HEK293 (cell line): ENCODE measurements around the gene NUP85.

Experiments used
- CTCF ChIA-PET: fragments of 350-600 bp; formaldehyde crosslinking; extraction: SDS; loops from one replicate; lab custom pipeline; 2021; ENCODE audit warnings: antibody characterized with exemption; lab: Yijun Ruan, JAX
- POLR2A ChIA-PET: fragments of 300-600 bp; formaldehyde crosslinking; extraction: SDS; loops from one replicate; lab custom pipeline; 2020; ENCODE audit warnings: antibody characterized with exemption, inconsistent platforms; lab: Yijun Ruan, JAX
- H3K27ac ChIP-seq: fragments of 200-500 bp; sonication (Bioruptor generic); 2 replicates; pipeline ENCODE4 v1.5.1; 2014; ENCODE audit warnings: low read depth, low read length, control low read depth, inconsistent platforms; ENCODE audit errors: extremely low read depth
- H3K36me3 ChIP-seq, 2 experiments: fragments of 200-500 bp in 1 of 2; sonication (Bioruptor generic) in 1 of 2; 1 replicate in 1 of 2; 2 replicates in 1 of 2; pipeline ENCODE4 v1.5.1; 2014 to 2017; ENCODE audit warnings: inconsistent platforms in 2 of 2, low read length in 2 of 2; ENCODE audit not compliant: control insufficient read depth in 2 of 2, insufficient read depth in 1 of 2
- H3K4me1 ChIP-seq: fragments of 200-500 bp; sonication (Bioruptor generic); 2 replicates; pipeline ENCODE4 v1.5.1; 2014; ENCODE audit warnings: mild to moderate bottlenecking, low read length, inconsistent platforms; ENCODE audit not compliant: control insufficient read depth, insufficient read depth
- H3K4me3 ChIP-seq: 2 replicates; pipeline ENCODE4 v1.5.1; 2011; ENCODE audit warnings: low read depth, mild to moderate bottlenecking, control low read depth, low read length, moderate library complexity
- H3K9me3 ChIP-seq: fragments of 200-500 bp; sonication (Bioruptor generic); 2 replicates; pipeline ENCODE4 v1.5.1; 2014; ENCODE audit warnings: low read depth, low read length, inconsistent platforms; ENCODE audit not compliant: control insufficient read depth, insufficient read depth
- FEZF1 ChIP-seq: fragments of 450-650 bp; formaldehyde crosslinking; IDR thresholded peaks from 2 replicates; pipeline ENCODE4 v1.5.1; 2016; ENCODE audit warnings: missing biosample characterization, missing genetic modification characterization
- HOXA7 ChIP-seq: sonication (generic); formaldehyde crosslinking; IDR thresholded peaks from 2 replicates; pipeline ENCODE4 v1.8.1; 2022; ENCODE audit warnings: missing genetic modification reagents, borderline replicate concordance
- IKZF3 ChIP-seq: fragments of 450-650 bp; IDR thresholded peaks from 2 replicates; pipeline ENCODE4 v1.5.0; 2018; ENCODE audit warnings: missing biosample characterization, mild to moderate bottlenecking, missing genetic modification characterization, moderate library complexity
- OSR2 ChIP-seq: fragments of 450-650 bp; formaldehyde crosslinking; IDR thresholded peaks from 2 replicates; pipeline ENCODE4 v1.5.1; 2016; ENCODE audit warnings: missing biosample characterization, missing genetic modification characterization
- TRIM28 ChIP-seq: IDR thresholded peaks from 2 replicates; pipeline ENCODE4 v1.6.1; 2011; ENCODE audit warnings: low read length, control low read depth, borderline replicate concordance
- YY1 ChIP-seq: fragments of 450-650 bp; formaldehyde crosslinking; IDR thresholded peaks from 2 replicates; pipeline ENCODE4 v1.5.1; 2018; ENCODE audit warnings: missing biosample characterization, missing genetic modification characterization
- ZBTB6 ChIP-seq: fragments of 450-650 bp; formaldehyde crosslinking; IDR thresholded peaks from 2 replicates; pipeline ENCODE4 v1.5.1; 2017; ENCODE audit warnings: missing biosample characterization, missing genetic modification characterization
- ZBTB7A ChIP-seq: fragments of 450-650 bp; formaldehyde crosslinking; IDR thresholded peaks from 2 replicates; pipeline ENCODE4 v1.5.1; 2016; ENCODE audit warnings: low read depth, missing biosample characterization, missing genetic modification characterization
- ZBTB8A ChIP-seq: fragments of 450-650 bp; formaldehyde crosslinking; IDR thresholded peaks from 2 replicates; pipeline ENCODE4 v1.5.1; 2016; ENCODE audit warnings: missing biosample characterization, missing genetic modification characterization
- ZNF138 ChIP-seq: fragments of 450-650 bp; formaldehyde crosslinking; IDR thresholded peaks from 2 replicates; pipeline ENCODE4 v1.5.1; 2016; ENCODE audit warnings: missing biosample characterization, missing genetic modification characterization, borderline replicate concordance
- ZNF214 ChIP-seq: fragments of 450-650 bp; formaldehyde crosslinking; IDR thresholded peaks from 2 replicates; pipeline ENCODE4 v1.5.1; 2017; ENCODE audit warnings: missing biosample characterization, mild to moderate bottlenecking, missing genetic modification characterization, borderline replicate concordance
- ZNF24 ChIP-seq: fragments of 450-650 bp; formaldehyde crosslinking; IDR thresholded peaks from 2 replicates; pipeline ENCODE4 v1.5.1; 2016; ENCODE audit warnings: missing biosample characterization, missing genetic modification characterization
- ZNF341 ChIP-seq: fragments of 450-650 bp; formaldehyde crosslinking; IDR thresholded peaks from 2 replicates; pipeline ENCODE4; 2016; ENCODE audit warnings: low read depth, missing biosample characterization, missing genetic modification characterization
- ZNF362 ChIP-seq: fragments of 450-650 bp; formaldehyde crosslinking; IDR thresholded peaks from 2 replicates; pipeline ENCODE4 v1.5.1; 2016; ENCODE audit warnings: missing biosample characterization, missing genetic modification characterization
- ZNF510 ChIP-seq: fragments of 450-650 bp; formaldehyde crosslinking; IDR thresholded peaks from 2 replicates; pipeline ENCODE4 v1.5.1; 2018; ENCODE audit warnings: mild to moderate bottlenecking, missing genetic modification characterization, missing biosample characterization; ENCODE audit not compliant: insufficient replicate concordance
- ZNF548 ChIP-seq: fragments of 450-650 bp; formaldehyde crosslinking; IDR thresholded peaks from 2 replicates; pipeline ENCODE4 v1.5.1; 2016; ENCODE audit warnings: missing biosample characterization, missing genetic modification characterization
- ZNF560 ChIP-seq: fragments of 450-650 bp; formaldehyde crosslinking; IDR thresholded peaks from 2 replicates; pipeline ENCODE4 v1.5.1; 2017; ENCODE audit warnings: missing biosample characterization, missing genetic modification characterization, borderline replicate concordance
- ZNF585B ChIP-seq: fragments of 450-650 bp; formaldehyde crosslinking; IDR thresholded peaks from 2 replicates; pipeline ENCODE4 v1.5.1; 2016; ENCODE audit warnings: missing biosample characterization, missing genetic modification characterization
- ZNF664 ChIP-seq: fragments of 450-650 bp; formaldehyde crosslinking; IDR thresholded peaks from 2 replicates; pipeline ENCODE4 v1.5.1; 2016; ENCODE audit warnings: missing biosample characterization, missing genetic modification characterization
- ZSCAN16 ChIP-seq: fragments of 450-650 bp; formaldehyde crosslinking; IDR thresholded peaks from 2 replicates; pipeline ENCODE4 v1.5.1; 2016; ENCODE audit warnings: missing biosample characterization, missing genetic modification characterization
- TF ChIP-seq, protein P1 (sequence below): fragments of 450-650 bp; formaldehyde crosslinking; IDR thresholded peaks from 2 replicates; pipeline ENCODE4 v1.5.1; 2017; ENCODE audit warnings: missing biosample characterization, missing genetic modification characterization

Gene NUP85

DNA sequence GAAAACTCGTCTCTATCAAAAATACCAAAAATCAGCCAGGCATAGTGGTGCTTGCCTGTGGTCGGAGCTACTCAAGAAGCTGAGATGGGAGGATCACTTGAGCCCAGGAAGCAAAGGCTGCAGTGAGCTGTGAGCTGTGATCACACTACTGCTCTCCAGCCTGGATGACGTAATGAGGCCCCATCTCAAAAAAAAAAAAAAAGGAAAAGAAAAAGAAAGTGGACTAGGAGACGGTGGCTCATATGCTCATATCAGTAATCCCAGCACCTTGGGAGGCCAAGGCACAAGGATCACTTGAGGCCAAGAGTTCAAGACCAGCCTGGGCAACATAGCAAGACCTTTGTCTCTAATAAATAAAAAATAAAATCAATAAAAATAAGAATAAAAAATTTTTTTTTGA, 13.9 kb upstream of the NUP85 start (continued):
- TF ChIP-seq ZNF24 (tag by site-specific recombination) (no peak), ZBTB6 (no peak), FEZF1 (no peak), ZNF510 (tag by site-specific recombination) (no peak), ZNF341 (tag by site-specific recombination) (no peak), ZNF560 (tag by site-specific recombination) (no peak), YY1 (tag by site-specific recombination) (no peak), ZNF138 (tag by site-specific recombination) (no peak), ZNF585B (tag by site-specific recombination) (no peak), ZNF214 (tag by site-specific recombination) (no peak), ZBTB7A (tag by site-specific recombination) (no peak), ZSCAN16 (tag by site-specific recombination) (no peak), IKZF3 (tag by site-specific recombination) (no peak), TRIM28 (no peak), ZNF548 (tag by site-specific recombination) (no peak), ZNF664 (tag by site-specific recombination) (no peak)
- TF ChIP-seq, protein P1, sequence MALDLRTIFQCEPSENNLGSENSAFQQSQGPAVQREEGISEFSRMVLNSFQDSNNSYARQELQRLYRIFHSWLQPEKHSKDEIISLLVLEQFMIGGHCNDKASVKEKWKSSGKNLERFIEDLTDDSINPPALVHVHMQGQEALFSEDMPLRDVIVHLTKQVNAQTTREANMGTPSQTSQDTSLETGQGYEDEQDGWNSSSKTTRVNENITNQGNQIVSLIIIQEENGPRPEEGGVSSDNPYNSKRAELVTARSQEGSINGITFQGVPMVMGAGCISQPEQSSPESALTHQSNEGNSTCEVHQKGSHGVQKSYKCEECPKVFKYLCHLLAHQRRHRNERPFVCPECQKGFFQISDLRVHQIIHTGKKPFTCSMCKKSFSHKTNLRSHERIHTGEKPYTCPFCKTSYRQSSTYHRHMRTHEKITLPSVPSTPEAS (tag by site-specific recombination), result no peak

DNA sequence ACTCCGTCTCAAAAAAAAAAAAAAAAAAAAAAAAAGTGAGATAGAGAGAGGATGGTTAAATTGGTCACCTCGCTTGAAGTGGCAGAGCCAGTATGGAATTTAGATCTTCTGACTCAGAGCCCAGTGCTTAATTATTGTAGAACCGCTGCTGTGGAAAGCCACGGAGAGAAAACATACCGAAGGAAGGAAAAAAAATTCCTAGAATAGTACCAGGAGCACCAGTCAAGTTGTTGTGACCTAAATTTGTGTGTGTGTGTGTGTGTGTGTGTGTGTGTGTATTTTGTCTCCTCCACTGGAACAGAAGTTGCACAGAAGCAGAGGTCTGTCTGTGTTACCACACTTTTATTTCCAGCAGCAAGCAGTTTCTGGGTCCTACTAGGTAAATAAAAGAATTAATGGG, 10.6 kb upstream of the NUP85 start:
- H3K9me3 ChIP-seq, result no peaks in the 10 kb centered on the region
- no peak overlapping the region for H3K27ac ChIP-seq
- H3K4me3 ChIP-seq, result no peak overlapping the region
- ChIA-PET CTCF (no interaction called here), POLR2A (no interaction called here)
- TF ChIP-seq OSR2, result peak; percentile 12; the same call in 1 of the 2 replicates
- TF ChIP-seq, protein P1 (tag by site-specific recombination), result peak; percentile 35; the same call in 1 of the 2 replicates
- no peak for TF ChIP-seq ZBTB8A
- TF ChIP-seq HOXA7 (CRISPR knock-in tag), result no peak
- peak; percentile 77 for TF ChIP-seq ZNF362 (tag by site-specific recombination)
- no peak for TF ChIP-seq ZNF510 (tag by site-specific recombination)
- H3K36me3 ChIP-seq, result no peaks in the 10 kb centered on the region
- no peaks in the 10 kb centered on the region for H3K4me1 ChIP-seq
